ACHN (cell line): ENCODE measurements around the gene CZIB.
"Not testable (repeated sequence)": the region's sequence is repeated elsewhere in the genome, so short reads cannot be mapped to it uniquely, and the experiment has no call there.

ENCODE experiments used
- DNase-seq: peaks from one replicate; pipeline ENCODE4 v3.0.0-alpha.2; 2015
- in situ Hi-C: cut with HindIII; loops from 2 replicates; pipeline ENCODE4 v1.10.0; 2017; ENCODE audit warnings: low sequenced_read_pairs, low pct_ligation_motif_present, low pct_unique_long_range_greater_than_20kb

The CZIB gene

GRCh38 chr1:53244141-53244540, 23.7 kb upstream of the CZIB start:
- in situ Hi-C loops = no loop called here
- no peak for DNase-seq

DNA sequence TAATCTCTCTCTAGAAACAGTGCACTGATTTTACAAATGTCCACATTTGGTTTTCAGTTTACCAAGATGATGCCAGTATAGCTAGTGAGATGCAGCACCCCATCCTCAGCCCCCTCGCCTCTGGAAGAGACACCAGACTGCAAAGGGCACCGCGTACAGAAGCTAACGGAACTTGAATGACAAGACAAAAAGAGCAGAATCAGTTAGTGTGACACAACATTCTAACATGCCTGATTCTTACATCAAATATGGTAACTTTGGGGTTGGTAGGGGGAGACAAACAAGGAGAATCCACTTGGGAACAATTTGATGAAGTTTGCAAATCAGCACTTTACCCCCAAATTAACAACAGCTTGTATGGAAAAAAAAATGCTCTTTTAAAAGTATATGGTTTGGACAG, 21.9 kb upstream of the CZIB start:
- in situ Hi-C loops = no loop called here

DNA sequence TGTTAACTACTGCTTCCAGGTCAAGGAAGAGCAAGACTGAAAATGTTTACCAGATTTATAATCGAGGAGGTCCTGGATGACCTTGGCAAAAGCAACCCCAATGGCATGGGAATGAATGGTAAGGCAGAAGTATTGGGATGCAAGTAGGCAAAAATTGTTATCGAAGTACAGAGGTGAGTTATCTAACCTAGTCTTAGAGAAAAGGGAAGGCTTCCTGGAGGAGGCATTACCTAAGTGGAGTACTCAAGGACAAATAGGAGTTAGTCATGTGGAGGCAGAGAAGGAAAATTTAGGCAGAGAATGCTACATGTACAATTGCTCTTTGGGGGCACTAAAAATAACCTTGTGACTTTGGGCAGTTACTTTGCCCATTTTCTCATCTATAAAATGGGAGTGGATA, 21.4 kb upstream of the CZIB start:
- no peak for DNase-seq
- in situ Hi-C loops = no loop called here

More for the DNA sequence above, 21.9 kb upstream of the CZIB start:
- DNase-seq = no peak

DNA sequence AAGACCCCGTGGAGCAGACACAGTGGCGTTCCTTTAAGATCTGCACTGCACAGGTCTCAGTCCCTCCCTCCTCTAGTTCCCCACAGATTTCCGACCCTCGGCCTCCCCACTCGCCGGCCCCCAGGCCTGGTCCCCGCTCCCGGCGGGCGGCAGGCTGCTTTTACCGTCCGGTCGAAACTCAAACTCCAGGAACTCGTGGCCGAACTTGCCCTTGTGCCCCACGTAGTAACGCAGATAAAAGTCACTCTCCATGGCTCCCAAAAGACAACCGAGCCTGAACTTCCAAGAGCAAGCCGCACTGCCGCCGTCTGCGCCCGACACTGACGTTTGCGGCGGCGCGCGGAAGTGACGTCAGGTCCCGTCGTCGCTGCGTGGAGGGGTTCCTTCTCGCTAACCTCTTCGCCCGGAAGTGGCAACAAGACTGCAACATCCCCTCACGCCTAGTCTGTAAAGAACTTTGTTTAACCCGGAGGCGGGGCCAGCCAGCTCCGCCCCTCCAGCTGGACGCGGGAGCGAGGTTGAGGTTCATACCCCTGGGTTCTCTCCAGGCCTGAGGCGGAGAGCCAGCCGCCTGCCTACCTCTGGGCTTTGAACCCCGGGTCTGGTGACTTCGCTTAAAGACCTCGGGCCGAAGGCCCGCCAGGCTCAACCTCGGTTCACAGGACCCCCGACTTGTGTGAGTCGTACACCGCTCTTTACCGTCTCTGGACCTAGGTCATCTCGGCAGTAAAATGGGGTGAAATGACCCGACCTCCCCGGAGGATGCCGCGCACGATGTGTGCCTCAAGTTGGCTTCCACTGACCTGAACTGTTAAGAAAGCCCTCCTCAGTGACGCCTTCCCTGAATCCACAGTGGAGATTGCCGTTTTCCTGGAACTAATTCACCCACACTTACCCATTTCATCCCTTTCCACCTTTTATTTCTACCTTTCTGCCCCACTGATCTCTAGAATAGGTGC, 18.0 kb upstream of the CZIB start, which contains the start of gene MAGOH:
TSS of gene MAGOH (minus strand) at position 322 of the 959 bp plus-strand sequence. CDS start at position 252, 70 bp downstream.
- in situ Hi-C loops = no loop called here
- DNase-seq = peak; percentile 95

- DNase-seq = no peak
- in situ Hi-C loops = no loop called here
Measured at GRCh38 chr1:53237638-53238037, 17.2 kb upstream of the CZIB start.

GRCh38 chr1:53220962-53221286, 490 bp upstream of the CZIB start:
- in situ Hi-C loops = no loop called here
- no peak for DNase-seq

GRCh38 chr1:53219711-53220110, 723 bp downstream of the CZIB start:
- DNase-seq = no peak
- in situ Hi-C loops = no loop called here

DNA sequence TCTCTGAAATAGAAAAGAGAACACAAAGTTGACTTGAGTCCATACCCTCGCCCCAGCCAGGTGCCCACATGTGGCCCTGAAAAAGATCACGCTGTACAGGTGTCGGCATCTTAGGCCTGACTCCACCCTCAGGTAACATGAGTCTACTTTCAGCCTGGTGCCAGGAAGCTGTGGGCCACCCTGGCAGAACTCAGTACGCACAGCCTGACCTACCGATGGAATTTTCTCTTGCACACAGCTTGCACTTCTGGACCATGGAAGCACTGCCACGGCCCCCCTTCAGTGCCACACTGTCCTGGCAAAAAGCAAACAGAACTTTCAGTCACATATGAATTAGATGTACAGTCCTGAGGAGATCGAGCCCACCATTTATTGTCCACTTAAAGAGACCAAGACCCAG, 2.2 kb downstream of the CZIB start:
- in situ Hi-C loops = no loop called here

GRCh38 chr1:53214376-53214940, 6.0 kb downstream of the CZIB start:
- DNase-seq = no peak
- in situ Hi-C loops = no loop called here

More for the DNA sequence above, 2.2 kb downstream of the CZIB start:
- no peak for DNase-seq

DNA sequence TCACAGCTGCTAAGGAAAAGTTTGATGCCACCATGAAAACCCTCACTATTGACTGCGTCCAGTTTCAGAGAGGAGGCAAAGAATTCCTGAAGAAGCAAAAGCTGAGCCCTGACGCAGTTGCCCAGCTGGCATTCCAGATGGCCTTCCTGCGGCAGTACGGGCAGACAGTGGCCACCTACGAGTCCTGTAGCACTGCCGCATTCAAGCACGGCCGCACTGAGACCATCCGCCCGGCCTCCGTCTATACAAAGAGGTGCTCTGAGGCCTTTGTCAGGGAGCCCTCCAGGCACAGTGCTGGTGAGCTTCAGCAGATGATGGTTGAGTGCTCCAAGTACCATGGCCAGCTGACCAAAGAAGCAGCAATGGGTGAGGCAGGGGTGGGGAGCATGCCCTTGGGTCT, 9.5 kb downstream of the CZIB start:
- no peak for DNase-seq
- in situ Hi-C loops = no loop called here

- DNase-seq = no peak
- in situ Hi-C loops = no loop called here
Measured at GRCh38 chr1:53210352-53210751, 10.1 kb downstream of the CZIB start.

DNA sequence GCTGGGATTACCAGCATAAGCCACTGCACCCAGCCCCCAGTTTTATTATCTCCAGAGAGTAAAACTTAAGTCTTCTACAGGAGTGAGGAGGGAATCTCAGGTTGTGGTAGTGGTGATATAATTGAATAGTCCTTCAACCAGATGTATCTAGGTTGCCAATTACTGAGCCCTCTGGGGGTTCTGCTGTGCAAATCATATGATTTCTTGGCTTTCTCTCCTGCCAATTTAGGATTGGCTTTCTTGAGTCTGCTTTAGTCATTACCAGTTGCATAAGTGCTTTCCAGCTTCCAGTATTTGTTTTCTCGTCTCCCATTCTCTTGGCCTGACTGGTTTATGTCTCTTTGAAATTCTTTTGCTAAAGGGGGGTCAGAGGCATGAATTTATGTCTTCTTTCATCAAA, 12.7 kb downstream of the CZIB start:
- DNase-seq = no peak
- in situ Hi-C loops = no loop called here

DNA sequence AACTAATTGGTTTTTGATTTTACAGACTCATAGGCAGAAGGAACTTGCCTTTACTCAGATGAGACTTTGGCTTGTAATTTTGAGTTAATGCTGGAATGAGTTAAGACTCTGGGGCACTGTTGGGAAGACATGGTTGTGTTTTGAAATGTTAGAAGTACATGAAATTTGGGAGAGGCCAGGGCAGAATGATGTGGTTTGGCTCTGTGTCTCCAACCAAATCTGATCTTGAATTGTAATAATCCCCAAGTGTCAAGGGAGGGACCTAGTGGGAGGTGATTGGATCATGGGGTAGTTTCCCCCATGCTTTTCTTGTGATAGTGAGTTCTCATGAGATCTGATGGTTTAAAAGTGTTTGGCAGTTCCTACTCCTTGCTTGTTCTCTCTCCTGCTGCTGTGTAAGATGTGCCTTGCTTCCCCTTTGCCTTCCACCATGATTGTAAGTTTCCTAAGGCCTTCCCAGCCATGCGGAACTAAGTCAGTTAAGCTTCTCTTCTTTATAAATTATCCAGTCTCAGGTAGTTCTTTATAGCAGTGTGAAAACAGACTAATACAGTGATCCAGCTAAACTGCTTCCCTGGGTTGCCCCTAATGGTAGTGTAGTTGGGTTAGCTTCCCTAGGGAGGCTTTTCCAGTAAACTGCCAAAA, 13.6 kb downstream of the CZIB start:
- DNase-seq = no peak
- in situ Hi-C loops = no loop called here

GRCh38 chr1:53206083-53206685, 14.2 kb downstream of the CZIB start:
- peak; percentile 32 for DNase-seq

GRCh38 chr1:53205496-53205895, 14.9 kb downstream of the CZIB start:
- in situ Hi-C loops, DNase-seq: not testable (repeated sequence)

More at GRCh38 chr1:53206083-53206685, 14.2 kb downstream of the CZIB start:
- in situ Hi-C loops = not testable (repeated sequence)

DNA sequence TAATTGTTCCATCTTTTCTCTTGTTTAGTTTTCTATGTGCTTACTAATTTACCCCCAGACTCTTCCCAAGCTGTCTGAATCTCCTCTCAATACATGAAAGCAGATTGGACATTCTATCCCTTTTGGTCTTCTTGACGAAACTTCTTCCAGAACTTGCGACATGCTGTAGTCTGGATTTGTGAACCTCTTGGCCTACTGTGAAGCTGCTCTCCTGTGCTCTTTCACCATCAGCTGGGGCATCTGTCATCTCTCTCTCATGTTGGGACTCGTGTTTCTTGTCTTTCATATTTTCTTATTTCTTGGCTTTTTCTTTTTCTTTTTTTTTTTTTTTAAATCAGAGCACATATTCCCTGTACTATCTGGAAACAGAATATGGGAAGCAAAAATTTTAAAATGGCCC, 17.0 kb downstream of the CZIB start:
- DNase-seq = no peak
- in situ Hi-C loops = no loop called here

- in situ Hi-C loops = no loop called here
- no peak for DNase-seq
Measured at GRCh38 chr1:53198241-53198651, 22.2 kb downstream of the CZIB start.

DNA sequence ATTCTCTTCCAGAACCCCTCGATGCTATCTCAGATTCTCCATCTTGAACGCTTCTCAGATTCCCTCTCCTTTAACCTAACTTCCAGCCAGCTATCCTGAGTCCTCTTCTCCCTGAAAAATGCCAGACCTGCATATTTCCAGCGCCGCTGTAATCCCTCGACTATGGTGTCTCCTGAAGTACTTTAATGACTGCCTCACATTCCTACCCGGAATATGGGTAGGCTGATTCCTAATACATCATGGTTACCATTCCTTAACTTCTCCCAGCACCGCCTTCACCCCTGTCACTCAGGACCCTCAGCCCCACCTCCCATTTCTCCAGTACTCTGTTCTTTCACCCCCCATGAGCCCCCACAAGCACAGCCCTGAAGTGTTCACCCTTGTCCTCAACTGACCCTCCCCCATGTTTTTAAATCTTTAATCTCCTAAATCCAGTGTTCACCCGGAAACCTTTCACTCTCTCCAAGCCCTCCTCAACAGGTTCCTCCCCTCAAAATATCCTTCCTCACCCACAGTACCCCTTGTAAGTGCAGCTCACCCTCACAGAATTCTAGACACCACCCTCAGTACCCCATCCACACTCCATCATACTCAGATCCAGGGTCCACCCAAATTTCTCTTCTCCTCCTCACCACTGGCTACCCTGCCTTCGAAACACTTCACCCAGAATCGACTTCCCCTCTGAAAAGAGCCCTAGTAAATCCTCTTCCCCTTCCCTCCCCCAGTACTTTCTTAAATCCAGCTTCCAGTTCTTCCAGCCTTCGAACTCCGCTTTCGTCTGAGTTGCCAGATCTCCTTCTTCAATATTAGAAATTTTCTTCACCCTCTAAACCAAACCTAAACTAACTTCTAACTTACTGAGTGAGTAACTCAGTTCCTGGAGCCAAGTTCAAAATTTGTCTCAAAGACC, 22.9 kb downstream of the CZIB start:
- in situ Hi-C loops = no loop called here
- peak; percentile 25 for DNase-seq
